MM.1S (cell line): Measurements from ENCODE around the gene POLN.
A peak's percentile ranks its signal among the peaks of the same experiment; 100 is the strongest.

Experiments used
- DNase-seq: peaks from one replicate; pipeline ENCODE4 v3.0.0-alpha.2; 2015
- H2AFZ ChIP-seq: fragments of 300-600 bp; sonication (generic); 2 replicates; pipeline ENCODE4 v1.6.0; 2016; ENCODE audit warnings: antibody characterized with exemption, low read length
- H3F3A ChIP-seq: fragments of 300-600 bp; sonication (generic); 2 replicates; pipeline ENCODE4 v1.6.1; 2016; ENCODE audit warnings: mild to moderate bottlenecking, antibody characterized with exemption, low read length, moderate library complexity, mixed read lengths; ENCODE audit not compliant: insufficient read depth
- H3K27ac ChIP-seq: fragments of 300-600 bp; sonication (generic); 2 replicates; pipeline ENCODE4 v1.5.1; 2016; ENCODE audit warnings: mild to moderate bottlenecking, low read length
- H3K27me3 ChIP-seq: fragments of 300-600 bp; sonication (generic); replicated peaks from 2 replicates; pipeline ENCODE4 v1.6.0; 2016; ENCODE audit warnings: low read length; ENCODE audit not compliant: insufficient read depth
- H3K36me3 ChIP-seq: fragments of 300-600 bp; sonication (generic); replicated peaks from 2 replicates; pipeline ENCODE4 v1.6.1; 2016; ENCODE audit warnings: mild to moderate bottlenecking, low read length, mixed read lengths; ENCODE audit not compliant: insufficient read depth
- H3K4me1 ChIP-seq: fragments of 300-600 bp; sonication (generic); 2 replicates; pipeline ENCODE4 v1.6.1; 2016; ENCODE audit warnings: low read length, mixed read lengths
- H3K4me2 ChIP-seq: fragments of 300-600 bp; sonication (generic); 2 replicates; pipeline ENCODE4 v1.6.0; 2016; ENCODE audit warnings: low read depth, low read length
- H3K4me3 ChIP-seq: fragments of 300-600 bp; sonication (generic); 2 replicates; pipeline ENCODE4 v1.5.1; 2016; ENCODE audit warnings: low read length, mixed read lengths
- H3K79me2 ChIP-seq: fragments of 300-600 bp; sonication (generic); 2 replicates; pipeline ENCODE4 v1.6.1; 2016; ENCODE audit warnings: mixed run types, low read length, mixed read lengths
- H3K9ac ChIP-seq: fragments of 300-600 bp; sonication (generic); 2 replicates; pipeline ENCODE4 v1.6.1; 2016; ENCODE audit warnings: low read length, mixed read lengths
- H3K9me2 ChIP-seq: fragments of 300-600 bp; sonication (generic); replicated peaks from 2 replicates; pipeline ENCODE4 v1.6.1; 2016; ENCODE audit warnings: mild to moderate bottlenecking, low read length, mixed read lengths; ENCODE audit not compliant: insufficient read depth
- H3K9me3 ChIP-seq: fragments of 300-600 bp; sonication (generic); replicated peaks from 2 replicates; pipeline ENCODE4 v1.6.1; 2016; ENCODE audit warnings: mild to moderate bottlenecking, low read length, mixed read lengths; ENCODE audit not compliant: insufficient read depth
- H4K20me1 ChIP-seq: fragments of 300-600 bp; sonication (generic); 2 replicates; pipeline ENCODE4 v1.6.1; 2016; ENCODE audit warnings: mild to moderate bottlenecking, low read length, moderate library complexity, mixed read lengths; ENCODE audit not compliant: insufficient read depth
- CTCF ChIP-seq: fragments of 300-600 bp; sonication (generic); IDR thresholded peaks from 2 replicates; pipeline ENCODE4 v1.5.1; 2016; ENCODE audit warnings: antibody characterized with exemption, low read length, mixed read lengths
- EZH2 ChIP-seq: fragments of 300-600 bp; sonication (generic); optimal IDR thresholded peaks from 2 replicates; pipeline ENCODE3; 2017; ENCODE audit warnings: low read depth, mild to moderate bottlenecking, antibody characterized with exemption, low read length, mixed read lengths
- EZH2phosphoT487 ChIP-seq: fragments of 300-600 bp; sonication (generic); IDR thresholded peaks from 2 replicates; pipeline ENCODE4 v1.6.1; 2018; ENCODE audit warnings: antibody characterized with exemption, low read length

The POLN gene

GRCh38 chr4:2043396-2044118 lies 198.4 kb downstream of the POLN start:
- Histone ChIP-seq H3K4me2 (no peak overlapping the region), H3K36me3 (no peaks in the 10 kb centered on the region), H3K27me3 (peaks cover 40% of the 10 kb centered on the region), H4K20me1 (no peaks in the 10 kb centered on the region), H3K9me2 (no peaks in the 10 kb centered on the region), H2AFZ (no peak overlapping the region), H3K9ac (no peak overlapping the region), H3K4me3 (no peak overlapping the region), H3F3A (no peaks in the 10 kb centered on the region; the same call in 1 of the 2 replicates), H3K79me2 (no peaks in the 10 kb centered on the region), H3K27ac (no peak overlapping the region), H3K9me3 (no peaks in the 10 kb centered on the region), H3K4me1 (0 out of 2 replicates have a peak, but pooled peaks cover 3% of the 10 kb centered on the region)
- TF ChIP-seq EZH2 (no peak), EZH2phosphoT487 (no peak), CTCF (no peak)
- DNase-seq, result no peak

GRCh38 chr4:2042947-2043395 lies 198.9 kb downstream of the POLN start:
- peak overlapping the region; percentile 50; the same call in 1 of the 2 replicates for H3K4me2 ChIP-seq
- no peaks in the 10 kb centered on the region; the same call in 1 of the 2 replicates for H3F3A ChIP-seq
- no peak overlapping the region for H3K4me3 ChIP-seq
- no peak overlapping the region for H2AFZ ChIP-seq
- H3K27ac ChIP-seq, result no peak overlapping the region
- no peak for DNase-seq
- H3K4me1 ChIP-seq, result 0 out of 2 replicates have a peak, but pooled peaks cover 3% of the 10 kb centered on the region
- no peaks in the 10 kb centered on the region for H3K36me3 ChIP-seq
- H3K9me3 ChIP-seq, result no peaks in the 10 kb centered on the region
- no peaks in the 10 kb centered on the region for H3K9me2 ChIP-seq
- peaks cover 35% of the 10 kb centered on the region for H3K27me3 ChIP-seq
- no peak for TF ChIP-seq CTCF
- TF ChIP-seq EZH2phosphoT487, result no peak
- no peak for TF ChIP-seq EZH2
- H4K20me1 ChIP-seq, result no peaks in the 10 kb centered on the region
- no peaks in the 10 kb centered on the region for H3K79me2 ChIP-seq
- H3K9ac ChIP-seq, result no peak overlapping the region

- peak overlapping the region; percentile 50 for H3K4me2 ChIP-seq
Measured at GRCh38 chr4:2042204-2042946, 199.5 kb downstream of the POLN start.

More at GRCh38 chr4:2042204-2042946, 199.5 kb downstream of the POLN start:
- no peaks in the 10 kb centered on the region for H3K9me3 ChIP-seq
- peak; percentile 38 for DNase-seq
- no peaks in the 10 kb centered on the region for H3K79me2 ChIP-seq
- 0 out of 2 replicates have a peak, but pooled peaks cover 3% of the 10 kb centered on the region for H3K4me1 ChIP-seq
- no peaks in the 10 kb centered on the region for H3K9me2 ChIP-seq
- peaks cover 29% of the 10 kb centered on the region for H3K27me3 ChIP-seq
- 0 out of 2 replicates have a peak overlapping the region, but pooled peaks have one; percentile 49 for H3K9ac ChIP-seq
- H3K36me3 ChIP-seq, result no peaks in the 10 kb centered on the region
- H4K20me1 ChIP-seq, result no peaks in the 10 kb centered on the region
- peak overlapping the region; percentile 97; the same call in 1 of the 2 replicates for H2AFZ ChIP-seq
- H3F3A ChIP-seq, result no peaks in the 10 kb centered on the region; the same call in 1 of the 2 replicates
- peak overlapping the region; percentile 93 for H3K4me3 ChIP-seq
- TF ChIP-seq EZH2, result no peak
- TF ChIP-seq CTCF, result no peak
- no peak for TF ChIP-seq EZH2phosphoT487
- H3K27ac ChIP-seq, result no peak overlapping the region
